Stimulated activated CD8-positive, alpha-beta memory T cell treated with anti-CD3 and anti-CD28 coated beads, Interleukin-15, amount 100 ng/mL, for 4 hours (primary cell): ENCODE data around the gene CCL27.
"Not testable (repeated sequence)": the region's sequence is repeated elsewhere in the genome, so short reads cannot be mapped to it uniquely, and the experiment has no call there.

Experiments used
- DNase-seq, 2 donors: peaks; one replicate each; pipeline ENCODE4 v3.0.0-alpha.2; 2020; ENCODE audit warnings: low read depth in 2 of 2

Gene CCL27

GRCh38 chr9:34651321-34651720, 11.1 kb downstream of the CCL27 start:
- no peak for DNase-seq

GRCh38 chr9:34650816-34651215, 11.6 kb downstream of the CCL27 start:
- no peak for DNase-seq

GRCh38 chr9:34648673-34649072, 13.8 kb downstream of the CCL27 start:
- no peak for DNase-seq

- DNase-seq = no peak
These were observed 14.8 kb downstream of the CCL27 start for GRCh38 chr9:34647651-34648050.

- DNase-seq = no peak
These were observed 15.4 kb downstream of the CCL27 start for GRCh38 chr9:34647084-34647403.

- DNase-seq = peak; percentile 90 to 92
These were observed 16.0 kb downstream of the CCL27 start, which contains the start of gene GALT for GRCh38 chr9:34646211-34647083. Gene GALT, plus strand, starts transcription at chr9:34646675. Its CDS starts 30 bp downstream, at chr9:34646705.

GRCh38 chr9:34644766-34645314, 17.6 kb downstream of the CCL27 start:
- no peak for DNase-seq

- no peak for DNase-seq
These were observed 19.8 kb downstream of the CCL27 start for GRCh38 chr9:34642679-34643078.

GRCh38 chr9:34639322-34639721, 23.1 kb downstream of the CCL27 start:
- not testable (repeated sequence) for DNase-seq

GRCh38 chr9:34638138-34638445, 24.4 kb downstream of the CCL27 start:
- DNase-seq = no peak

GRCh38 chr9:34637356-34638137, 24.9 kb downstream of the CCL27 start, which contains the start of gene SIGMAR1:
Gene SIGMAR1, minus strand, starts transcription at chr9:34637787. Its CDS starts 90 bp downstream, at chr9:34637697.
- DNase-seq = peak; percentile 88 to 89

GRCh38 chr9:34636791-34637355, 25.6 kb downstream of the CCL27 start:
- DNase-seq = peak in 1 of 2 donors; percentile 26

- no peak for DNase-seq
These were observed 26.9 kb downstream of the CCL27 start for GRCh38 chr9:34635556-34635955.

- no peak for DNase-seq
These were observed 27.8 kb downstream of the CCL27 start for GRCh38 chr9:34634551-34635248.

GRCh38 chr9:34633851-34634550, 28.5 kb downstream of the CCL27 start:
- peak in 1 of 2 donors; percentile 34 for DNase-seq

- no peak for DNase-seq
These were observed 29.3 kb downstream of the CCL27 start for GRCh38 chr9:34633166-34633565.

GRCh38 chr9:34630402-34631154, 31.9 kb downstream of the CCL27 start:
- no peak for DNase-seq

GRCh38 chr9:34629491-34629808, 33.0 kb downstream of the CCL27 start:
- DNase-seq = no peak

GRCh38 chr9:34628656-34629490, 33.6 kb downstream of the CCL27 start, which contains the start of gene ARID3C:
Gene ARID3C, minus strand, starts transcription at chr9:34629066. Its CDS starts 1,052 bp downstream, at chr9:34628014.
- no peak for DNase-seq
